Measurements from ENCODE around the gene IMPG2. TPM values are rescaled to one million over a fixed set of nuclear protein-coding genes. Genes with fewer than 3 reads are reported as not detected.

IMPG2 gene
- total RNA-seq, 5 donors from 2014 or later (not counting 1 experiment from before 2014, with no cell fraction given) = 0.56 to 0.88 (median 0.76) TPM

- H3K27ac ChIP-seq (ENCODE audit: low read length) = no peak overlapping the region
- H3K4me1 ChIP-seq (ENCODE audit: control insufficient read depth in 1 of 2, extremely low read depth in 1 of 2, insufficient read depth in 2 of 2, low read length in 2 of 2) = no peaks in the 10 kb centered on the region
- ATAC-seq (replicated peaks in 1 of 4) (no peak), DNase-seq (no peak)
- Mint-ChIP-seq H3K4me1 (no peaks in the 10 kb centered on the region), H3K36me3 (peaks cover 60% of the 10 kb centered on the region), H3K27me3 (no peaks in the 10 kb centered on the region), H3K9me3 (peaks cover 0 to 5% (median 0%) of the 10 kb centered on the region in 3 donors), H3K4me3 (no peak overlapping the region), H3K27ac (no peak overlapping the region)
- H3K36me3 ChIP-seq (ENCODE audit: control insufficient read depth in 2 of 2, extremely low read depth in 1 of 2, insufficient read depth in 1 of 2, low read length in 1 of 2) = peaks cover 0 to 6% of the 10 kb centered on the region in 2 donors
- ChIA-PET POLR2A (no interaction called here), CTCF (no interaction called here)
- no peaks in the 10 kb centered on the region for H3K9me3 ChIP-seq
- H3K4me3 ChIP-seq (ENCODE audit: control insufficient read depth in 1 of 2, extremely low read depth in 1 of 2, low read length in 1 of 2) = no peak overlapping the region
- 100% methylated on average over 1 of the region's 1 CpG for WGBS (ENCODE audit: insufficient coverage)
- H3K27me3 ChIP-seq (replicated peaks in 1 of 2; ENCODE audit: control insufficient read depth in 2 of 2, extremely low read depth in 1 of 2, insufficient read depth in 2 of 2, low read length in 1 of 2) = no peaks in the 10 kb centered on the region
Measured at GRCh38 chr3:101240719-101241399, 79.5 kb downstream of the IMPG2 start.

GRCh38 chr3:101235048-101235447, 85.3 kb downstream of the IMPG2 start:
- 80% methylated on average over 1 of the region's 3 CpGs for whole genome bisulfite sequencing (ENCODE audit: insufficient coverage)
- H3K27me3 ChIP-seq (replicated peaks in 1 of 2; ENCODE audit: control insufficient read depth in 2 of 2, extremely low read depth in 1 of 2, insufficient read depth in 2 of 2, low read length in 1 of 2) = no peaks in the 10 kb centered on the region
- no peak overlapping the region for H3K27ac ChIP-seq (ENCODE audit: low read length)
- H3K9me3 Mint-ChIP-seq = no peaks in the 10 kb centered on the region
- H3K36me3 ChIP-seq (ENCODE audit: control insufficient read depth in 2 of 2, extremely low read depth in 1 of 2, insufficient read depth in 1 of 2, low read length in 1 of 2) = peaks cover 0 to 2% of the 10 kb centered on the region in 2 donors
- DNase-seq = no peak
- ChIA-PET CTCF (no interaction called here), POLR2A (no interaction called here)
- peaks cover 21% of the 10 kb centered on the region for H3K36me3 Mint-ChIP-seq
- no peaks in the 10 kb centered on the region for H3K4me1 ChIP-seq (ENCODE audit: control insufficient read depth in 1 of 2, extremely low read depth in 1 of 2, insufficient read depth in 2 of 2, low read length in 2 of 2)
- H3K27me3 Mint-ChIP-seq = no peaks in the 10 kb centered on the region
- H3K4me3 Mint-ChIP-seq = no peak overlapping the region
- no peak overlapping the region for H3K4me3 ChIP-seq (ENCODE audit: control insufficient read depth in 1 of 2, extremely low read depth in 1 of 2, low read length in 1 of 2)
- ATAC-seq (replicated peaks in 1 of 4) = no peak
- no peaks in the 10 kb centered on the region for H3K9me3 ChIP-seq
- H3K4me1 Mint-ChIP-seq = no peaks in the 10 kb centered on the region
- no peak overlapping the region for H3K27ac Mint-ChIP-seq

GRCh38 chr3:101230618-101231017, 89.8 kb downstream of the IMPG2 start:
- no peaks in the 10 kb centered on the region for H3K9me3 Mint-ChIP-seq
- no peak overlapping the region for H3K4me3 Mint-ChIP-seq
- H3K36me3 Mint-ChIP-seq = peaks cover under 1% of the 10 kb centered on the region
- no peaks in the 10 kb centered on the region for H3K27me3 Mint-ChIP-seq
- no peak overlapping the region for H3K27ac Mint-ChIP-seq
- no peaks in the 10 kb centered on the region for H3K9me3 ChIP-seq
- H3K27me3 ChIP-seq (replicated peaks in 1 of 2; ENCODE audit: control insufficient read depth in 2 of 2, extremely low read depth in 1 of 2, insufficient read depth in 2 of 2, low read length in 1 of 2) = no peaks in the 10 kb centered on the region
- ATAC-seq (replicated peaks in 1 of 4) = no peak
- ChIA-PET POLR2A (no interaction called here), CTCF (interaction anchor here in 1 of 2 donors (0.6 kb wide), 1 partner anchor 1007 kb away, joined by 3 read pairs; no protein-coding TSS in a partner anchor)
- no peaks in the 10 kb centered on the region for H3K36me3 ChIP-seq (ENCODE audit: control insufficient read depth in 2 of 2, extremely low read depth in 1 of 2, insufficient read depth in 1 of 2, low read length in 1 of 2)
- H3K4me1 Mint-ChIP-seq = no peaks in the 10 kb centered on the region
- H3K4me3 ChIP-seq (ENCODE audit: control insufficient read depth in 1 of 2, extremely low read depth in 1 of 2, low read length in 1 of 2) = no peak overlapping the region
- no peak overlapping the region for H3K27ac ChIP-seq (ENCODE audit: low read length)
- no peak for DNase-seq
- no peaks in the 10 kb centered on the region for H3K4me1 ChIP-seq (ENCODE audit: control insufficient read depth in 1 of 2, extremely low read depth in 1 of 2, insufficient read depth in 2 of 2, low read length in 2 of 2)

- no peak for ATAC-seq (replicated peaks in 1 of 4)
- no CpG with 5 or more reads among the region's 4 CpGs for WGBS (ENCODE audit: insufficient coverage)
- no peaks in the 10 kb centered on the region for H3K4me1 Mint-ChIP-seq
- no peak for DNase-seq
- H3K9me3 ChIP-seq = no peaks in the 10 kb centered on the region
- H3K27me3 ChIP-seq (replicated peaks in 1 of 2; ENCODE audit: control insufficient read depth in 2 of 2, extremely low read depth in 1 of 2, insufficient read depth in 2 of 2, low read length in 1 of 2) = no peaks in the 10 kb centered on the region
- H3K9me3 Mint-ChIP-seq = no peaks in the 10 kb centered on the region
- H3K36me3 Mint-ChIP-seq = no peaks in the 10 kb centered on the region
- no peak overlapping the region for H3K4me3 ChIP-seq (ENCODE audit: control insufficient read depth in 1 of 2, extremely low read depth in 1 of 2, low read length in 1 of 2)
- POLR2A ChIA-PET = interaction anchor here in 1 of 2 donors (0.5 kb wide), 1 partner anchor 481 kb away, joined by 6 read pairs; no protein-coding TSS in a partner anchor
- H3K27me3 Mint-ChIP-seq = no peaks in the 10 kb centered on the region
- CTCF ChIA-PET = no interaction called here
- no peaks in the 10 kb centered on the region for H3K36me3 ChIP-seq (ENCODE audit: control insufficient read depth in 2 of 2, extremely low read depth in 1 of 2, insufficient read depth in 1 of 2, low read length in 1 of 2)
- no peaks in the 10 kb centered on the region for H3K4me1 ChIP-seq (ENCODE audit: control insufficient read depth in 1 of 2, extremely low read depth in 1 of 2, insufficient read depth in 2 of 2, low read length in 2 of 2)
- H3K4me3 Mint-ChIP-seq = no peak overlapping the region
- no peak overlapping the region for H3K27ac Mint-ChIP-seq
- no peak overlapping the region for H3K27ac ChIP-seq (ENCODE audit: low read length)
Measured at GRCh38 chr3:101229681-101230080, 90.7 kb downstream of the IMPG2 start.

- Mint-ChIP-seq H3K27ac (no peak overlapping the region), H3K9me3 (no peaks in the 10 kb centered on the region), H3K27me3 (no peaks in the 10 kb centered on the region), H3K36me3 (no peaks in the 10 kb centered on the region), H3K4me3 (no peak overlapping the region), H3K4me1 (no peaks in the 10 kb centered on the region)
- Histone ChIP-seq H3K4me3 (ENCODE audit: control insufficient read depth in 1 of 2, extremely low read depth in 1 of 2, low read length in 1 of 2) (no peak overlapping the region), H3K9me3 (no peaks in the 10 kb centered on the region), H3K27me3 (replicated peaks in 1 of 2; ENCODE audit: control insufficient read depth in 2 of 2, extremely low read depth in 1 of 2, insufficient read depth in 2 of 2, low read length in 1 of 2) (no peaks in the 10 kb centered on the region), H3K36me3 (ENCODE audit: control insufficient read depth in 2 of 2, extremely low read depth in 1 of 2, insufficient read depth in 1 of 2, low read length in 1 of 2) (no peaks in the 10 kb centered on the region), H3K4me1 (ENCODE audit: control insufficient read depth in 1 of 2, extremely low read depth in 1 of 2, insufficient read depth in 2 of 2, low read length in 2 of 2) (no peaks in the 10 kb centered on the region), H3K27ac (ENCODE audit: low read length) (no peak overlapping the region)
- ChIA-PET POLR2A (no interaction called here), CTCF (no interaction called here)
- no CpG with 5 or more reads among the region's 3 CpGs for whole genome bisulfite sequencing (ENCODE audit: insufficient coverage)
- DNase-seq = no peak
- ATAC-seq (replicated peaks in 1 of 4) = no peak
Measured at GRCh38 chr3:101228441-101228840, 91.9 kb downstream of the IMPG2 start.

GRCh38 chr3:101224739-101225138, 95.6 kb downstream of the IMPG2 start:
- Mint-ChIP-seq H3K27ac (no peak overlapping the region), H3K9me3 (peaks cover 0 to under 1% (median 0%) of the 10 kb centered on the region in 3 donors), H3K27me3 (no peaks in the 10 kb centered on the region), H3K36me3 (no peaks in the 10 kb centered on the region), H3K4me1 (no peaks in the 10 kb centered on the region), H3K4me3 (no peak overlapping the region)
- Histone ChIP-seq H3K27ac (ENCODE audit: low read length) (no peak overlapping the region), H3K27me3 (replicated peaks in 1 of 2; ENCODE audit: control insufficient read depth in 2 of 2, extremely low read depth in 1 of 2, insufficient read depth in 2 of 2, low read length in 1 of 2) (no peaks in the 10 kb centered on the region), H3K9me3 (no peaks in the 10 kb centered on the region), H3K4me1 (ENCODE audit: control insufficient read depth in 1 of 2, extremely low read depth in 1 of 2, insufficient read depth in 2 of 2, low read length in 2 of 2) (no peaks in the 10 kb centered on the region), H3K36me3 (ENCODE audit: control insufficient read depth in 2 of 2, extremely low read depth in 1 of 2, insufficient read depth in 1 of 2, low read length in 1 of 2) (no peaks in the 10 kb centered on the region), H3K4me3 (ENCODE audit: control insufficient read depth in 1 of 2, extremely low read depth in 1 of 2, low read length in 1 of 2) (no peak overlapping the region)
- 33% methylated on average over 1 of the region's 4 CpGs for WGBS (ENCODE audit: insufficient coverage)
- CTCF ChIA-PET = no interaction called here
- DNase-seq (no peak), ATAC-seq (replicated peaks in 1 of 4) (no peak)
- POLR2A ChIA-PET = no interaction called here

GRCh38 chr3:101223016-101223415, 97.4 kb downstream of the IMPG2 start:
- Mint-ChIP-seq H3K4me1 (no peaks in the 10 kb centered on the region), H3K9me3 (peaks cover 0 to 5% (median 4%) of the 10 kb centered on the region in 3 donors), H3K36me3 (no peaks in the 10 kb centered on the region), H3K27ac (no peak overlapping the region), H3K4me3 (no peak overlapping the region), H3K27me3 (no peaks in the 10 kb centered on the region)
- CTCF ChIA-PET = no interaction called here
- Histone ChIP-seq H3K4me1 (ENCODE audit: control insufficient read depth in 1 of 2, extremely low read depth in 1 of 2, insufficient read depth in 2 of 2, low read length in 2 of 2) (no peaks in the 10 kb centered on the region), H3K27ac (ENCODE audit: low read length) (no peak overlapping the region), H3K27me3 (replicated peaks in 1 of 2; ENCODE audit: control insufficient read depth in 2 of 2, extremely low read depth in 1 of 2, insufficient read depth in 2 of 2, low read length in 1 of 2) (no peaks in the 10 kb centered on the region), H3K9me3 (no peaks in the 10 kb centered on the region), H3K36me3 (ENCODE audit: control insufficient read depth in 2 of 2, extremely low read depth in 1 of 2, insufficient read depth in 1 of 2, low read length in 1 of 2) (no peaks in the 10 kb centered on the region), H3K4me3 (ENCODE audit: control insufficient read depth in 1 of 2, extremely low read depth in 1 of 2, low read length in 1 of 2) (no peak overlapping the region)
- no peak for DNase-seq
- POLR2A ChIA-PET = no interaction called here
- no peak for ATAC-seq (replicated peaks in 1 of 4)
- no CpG with 5 or more reads among the region's 3 CpGs for WGBS (ENCODE audit: insufficient coverage)
